OCI-LY7 (cell line): Measurements from ENCODE around the gene MYCBPAP. TPM values are rescaled to one million over a fixed set of nuclear protein-coding genes. Genes with fewer than 3 reads are reported as not detected.

Source experiments
- BruUV-seq: library from RNA; stranded (reverse); fragments of 400-500 nt; replicated peaks from 2 replicates; lab custom pipeline; 2021; lab: Mats Ljungman, UMichigan
- CTCF ChIA-PET: fragments of 300-600 bp; sonication (Branson Sonifier 250); formaldehyde crosslinking; loops from one replicate; lab custom pipeline; 2022; ENCODE audit warnings: antibody characterized with exemption; ENCODE audit not compliant: unreplicated experiment; lab: Charles Lee
- POLR2A ChIA-PET: fragments of 300-600 bp; sonication (Branson Sonifier 250); formaldehyde crosslinking; loops from one replicate; lab custom pipeline; 2022; ENCODE audit warnings: antibody characterized with exemption; lab: Charles Lee
- DNase-seq: peaks from one replicate; pipeline ENCODE4 v3.0.0-alpha.2; 2015; ENCODE audit warnings: low spot score
- H2AFZ ChIP-seq: fragments of 200-600 bp; sonication (generic), shearing (Covaris generic); 2 replicates; pipeline ENCODE4 v1.6.1; 2014; ENCODE audit warnings: mild to moderate bottlenecking, antibody characterized with exemption, low read length, moderate library complexity
- H3K27ac ChIP-seq: fragments of 200-600 bp; sonication (generic); 2 replicates; pipeline ENCODE4 v1.5.1; 2014; ENCODE audit warnings: mixed run types, low read depth, mild to moderate bottlenecking, moderate library complexity, low read length, inconsistent platforms; ENCODE audit not compliant: poor library complexity, severe bottlenecking
- H3K36me3 ChIP-seq: fragments of 200-600 bp; sonication (generic); 2 replicates; pipeline ENCODE4 v1.6.1; 2014; ENCODE audit warnings: mild to moderate bottlenecking, antibody characterized with exemption, low read length, moderate library complexity, mixed read lengths; ENCODE audit not compliant: insufficient read depth
- H3K4me1 ChIP-seq: fragments of 200-600 bp; sonication (generic); 2 replicates; pipeline ENCODE4 v1.5.1; 2014; ENCODE audit warnings: mild to moderate bottlenecking, low read length; ENCODE audit not compliant: insufficient read depth, poor library complexity, severe bottlenecking
- H3K4me2 ChIP-seq: fragments of 200-600 bp; sonication (generic); 2 replicates; pipeline ENCODE4 v1.6.1; 2014; ENCODE audit warnings: mild to moderate bottlenecking, low read length
- H3K4me3 ChIP-seq: fragments of 200-600 bp; sonication (generic); 2 replicates; pipeline ENCODE4 v1.5.1; 2014; ENCODE audit warnings: mild to moderate bottlenecking, low read depth, low read length; ENCODE audit not compliant: poor library complexity, severe bottlenecking
- H3K79me2 ChIP-seq: fragments of 200-600 bp; sonication (generic); 2 replicates; pipeline ENCODE4 v1.6.1; 2016; ENCODE audit warnings: low read depth, mild to moderate bottlenecking, low read length, moderate library complexity, mixed read lengths; ENCODE audit not compliant: insufficient read depth
- H3K9me2 ChIP-seq: fragments of 200-600 bp; sonication (generic); 2 replicates; pipeline ENCODE4 v1.6.1; 2016; ENCODE audit warnings: mild to moderate bottlenecking, low read length, mixed read lengths; ENCODE audit not compliant: insufficient read depth
- H3K9me3 ChIP-seq: fragments of 200-600 bp; sonication (generic); 2 replicates; pipeline ENCODE4 v1.6.1; 2014; ENCODE audit warnings: mild to moderate bottlenecking, mixed run types, low read length, mixed read lengths
- H4K20me1 ChIP-seq: fragments of 200-600 bp; sonication (generic); 2 replicates; pipeline ENCODE4 v1.6.1; 2014; ENCODE audit warnings: mild to moderate bottlenecking, antibody characterized with exemption, low read length, moderate library complexity, mixed read lengths; ENCODE audit not compliant: insufficient read depth
- EZH2phosphoT487 ChIP-seq: fragments of 200-600 bp; sonication (generic); IDR thresholded peaks from 2 replicates; pipeline ENCODE4 v1.6.1; 2018; ENCODE audit warnings: low read depth, borderline replicate concordance, mild to moderate bottlenecking, mixed run types, antibody characterized with exemption, low read length, moderate library complexity, mixed read lengths
- intact Hi-C: fragments of 100-400 bp; cut with micrococcal nuclease; formaldehyde crosslinking; loops from one replicate; pipeline ENCODE4 v1.10.0; 2022; ENCODE audit not compliant: unreplicated experiment
- total RNA-seq, 2 experiments: library from RNA; depleted of rRNA in 1 of 2; stranded (reverse); fragments of >200 nt in 1 of 2; shearing (Covaris generic) in 1 of 2; gene quantifications; 2 replicates each; pipeline ENCODE4 v1.2.3, GENCODE V29; 2014 to 2022
- TF ChIP-seq, protein P1 (sequence below): fragments of 200-600 bp; sonication (generic); conservative IDR thresholded peaks from 2 replicates; pipeline ENCODE4 v1.5.1; 2014; ENCODE audit warnings: mild to moderate bottlenecking, antibody characterized with exemption, low read length, moderate library complexity, mixed read lengths

Gene MYCBPAP
- total RNA-seq, 2 experiments from 2014 or later = 5.0 to 6.8 TPM

DNA sequence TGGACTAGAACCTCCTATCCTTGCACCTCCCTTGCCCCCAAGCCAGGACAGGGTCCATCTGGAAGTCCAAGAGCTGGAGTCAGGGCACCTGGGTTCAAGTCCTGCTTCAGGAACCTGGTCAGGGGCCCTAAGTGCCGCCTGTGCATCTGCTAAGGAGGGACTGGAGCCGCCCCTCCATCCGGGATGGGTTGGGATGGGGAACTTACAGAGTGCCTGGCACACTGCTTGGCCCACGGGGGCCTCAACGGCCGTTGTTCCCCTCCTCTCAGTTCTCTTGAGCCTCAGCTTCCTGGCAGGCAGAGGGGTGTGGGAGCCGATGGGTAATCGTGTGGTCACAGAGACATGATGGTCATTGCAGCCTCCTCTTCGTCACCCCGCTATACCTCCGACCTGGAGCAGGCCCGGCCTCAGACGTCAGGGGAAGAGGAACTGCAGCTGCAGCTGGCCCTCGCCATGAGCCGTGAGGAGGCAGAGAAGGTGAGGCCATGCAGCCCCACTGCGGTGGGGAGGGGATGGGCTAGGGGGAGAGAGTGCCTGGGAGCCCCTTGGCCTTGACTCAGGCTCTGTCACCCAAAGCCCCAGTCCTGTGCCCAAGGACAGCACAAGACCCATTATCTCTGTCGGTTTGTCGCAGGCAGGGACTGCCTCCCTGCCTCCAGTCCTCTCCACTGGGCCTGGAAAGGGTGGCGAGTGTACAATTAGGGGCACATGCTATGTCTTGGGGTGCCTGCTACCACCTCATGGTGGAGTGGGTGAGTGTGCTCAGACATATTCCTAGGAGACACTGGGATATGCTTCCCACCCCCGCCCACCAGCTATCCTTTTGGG lies 29.7 kb downstream of the MYCBPAP start:
- H3K9me3 ChIP-seq = no peaks in the 10 kb centered on the region
- intact Hi-C loops = no loop called here
- no peaks in the 10 kb centered on the region for H3K36me3 ChIP-seq
- no peak overlapping the region for H3K4me3 ChIP-seq
- no peaks in the 10 kb centered on the region for H4K20me1 ChIP-seq
- H3K9me2 ChIP-seq = no peaks in the 10 kb centered on the region
- POLR2A ChIA-PET = no interaction called here
- CTCF ChIA-PET = interaction anchor here (0.6 kb wide), 1 partner anchor 88 kb away, joined by 10 read pairs; no protein-coding TSS in a partner anchor
- no peaks in the 10 kb centered on the region for H3K79me2 ChIP-seq
- DNase-seq = no peak
- H3K4me1 ChIP-seq = peaks cover 12% of the 10 kb centered on the region
- TF ChIP-seq, protein P1, sequence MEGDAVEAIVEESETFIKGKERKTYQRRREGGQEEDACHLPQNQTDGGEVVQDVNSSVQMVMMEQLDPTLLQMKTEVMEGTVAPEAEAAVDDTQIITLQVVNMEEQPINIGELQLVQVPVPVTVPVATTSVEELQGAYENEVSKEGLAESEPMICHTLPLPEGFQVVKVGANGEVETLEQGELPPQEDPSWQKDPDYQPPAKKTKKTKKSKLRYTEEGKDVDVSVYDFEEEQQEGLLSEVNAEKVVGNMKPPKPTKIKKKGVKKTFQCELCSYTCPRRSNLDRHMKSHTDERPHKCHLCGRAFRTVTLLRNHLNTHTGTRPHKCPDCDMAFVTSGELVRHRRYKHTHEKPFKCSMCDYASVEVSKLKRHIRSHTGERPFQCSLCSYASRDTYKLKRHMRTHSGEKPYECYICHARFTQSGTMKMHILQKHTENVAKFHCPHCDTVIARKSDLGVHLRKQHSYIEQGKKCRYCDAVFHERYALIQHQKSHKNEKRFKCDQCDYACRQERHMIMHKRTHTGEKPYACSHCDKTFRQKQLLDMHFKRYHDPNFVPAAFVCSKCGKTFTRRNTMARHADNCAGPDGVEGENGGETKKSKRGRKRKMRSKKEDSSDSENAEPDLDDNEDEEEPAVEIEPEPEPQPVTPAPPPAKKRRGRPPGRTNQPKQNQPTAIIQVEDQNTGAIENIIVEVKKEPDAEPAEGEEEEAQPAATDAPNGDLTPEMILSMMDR = no peak
- no peak for TF ChIP-seq EZH2phosphoT487
- no peak overlapping the region for H3K4me2 ChIP-seq
- H2AFZ ChIP-seq = no peak overlapping the region
- BruUV-seq = no TSS peak
- no peak overlapping the region for H3K27ac ChIP-seq

DNA sequence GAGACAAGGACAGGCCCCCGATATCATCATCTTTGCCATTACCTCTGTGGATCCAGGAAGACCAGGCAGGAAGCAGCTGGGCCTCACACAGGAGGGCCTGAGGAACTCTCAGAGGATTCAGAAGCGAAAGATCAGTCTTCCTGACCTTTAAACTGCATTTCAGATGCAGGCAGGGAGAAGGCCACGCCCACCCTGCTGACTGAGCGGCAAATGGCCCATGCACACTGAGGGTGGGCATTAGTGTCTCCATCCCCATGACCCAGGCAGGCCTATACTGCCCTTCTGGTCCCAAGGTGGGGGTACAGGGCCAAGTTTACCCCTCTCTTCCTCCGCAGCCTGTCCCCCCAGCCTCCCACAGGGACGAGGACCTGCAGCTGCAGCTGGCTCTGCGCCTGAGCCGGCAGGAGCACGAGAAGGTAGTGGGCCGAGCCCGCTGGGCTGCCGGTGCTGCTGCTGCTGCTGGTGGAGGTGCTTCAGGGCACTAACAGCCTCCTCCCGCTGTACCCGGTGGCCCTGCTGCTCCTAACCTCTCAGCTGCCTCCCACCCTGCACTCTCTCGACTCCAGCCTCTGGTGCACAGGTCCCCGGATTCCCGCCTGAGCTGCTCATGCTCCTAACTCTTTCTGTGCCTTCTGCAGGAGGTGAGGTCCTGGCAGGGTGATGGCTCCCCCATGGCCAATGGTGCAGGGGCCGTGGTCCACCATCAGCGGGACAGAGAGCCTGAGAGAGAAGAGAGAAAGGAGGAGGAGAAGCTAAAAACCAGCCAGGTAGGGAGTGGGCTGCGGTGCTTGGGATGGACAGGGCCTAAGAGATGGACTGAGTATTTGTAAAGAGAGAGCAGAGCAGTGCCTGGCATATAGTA lies 30.5 kb downstream of the MYCBPAP start:
- Histone ChIP-seq H3K79me2 (no peaks in the 10 kb centered on the region), H2AFZ (no peak overlapping the region), H3K27ac (no peak overlapping the region), H3K4me2 (no peak overlapping the region), H4K20me1 (no peaks in the 10 kb centered on the region), H3K4me3 (no peak overlapping the region), H3K9me3 (no peaks in the 10 kb centered on the region), H3K9me2 (no peaks in the 10 kb centered on the region), H3K4me1 (peaks cover 12% of the 10 kb centered on the region), H3K36me3 (no peaks in the 10 kb centered on the region)
- POLR2A ChIA-PET = no interaction called here
- no TSS peak for BruUV-seq
- no peak for DNase-seq
- intact Hi-C loops = no loop called here
- TF ChIP-seq, protein P1 = no peak
- TF ChIP-seq EZH2phosphoT487 = no peak
- CTCF ChIA-PET = interaction anchor here (0.6 kb wide), 1 partner anchor 87 kb away, joined by 10 read pairs; no protein-coding TSS in a partner anchor
